ENCODE measurements around the gene TTN. TPM values are rescaled to one million over a fixed set of nuclear protein-coding genes. Genes with fewer than 3 reads are reported as not detected.

TTN gene
- total RNA-seq, 3 donors from 2014 or later: 2.9 to 23.4 (median 3.5) TPM

DNA sequence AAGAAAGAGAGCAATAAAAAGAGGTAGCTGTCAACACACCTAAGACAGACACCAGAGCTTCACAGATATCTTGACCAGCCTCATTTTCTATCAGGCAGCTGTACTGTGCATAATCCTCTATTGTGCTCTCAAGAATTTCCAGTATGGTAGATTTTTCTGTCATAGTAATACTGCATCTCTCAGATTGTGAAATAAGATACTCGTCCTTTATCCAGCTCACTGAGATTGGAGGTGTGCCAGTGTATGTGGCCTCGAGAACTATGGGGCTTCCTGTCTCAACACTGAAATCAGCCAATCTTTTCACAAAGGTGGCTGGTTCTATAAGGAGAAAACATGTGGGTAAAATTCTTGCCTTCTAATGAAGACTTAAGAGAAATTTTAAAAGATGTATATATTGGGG lies 88.9 kb downstream of the TTN start:
- H3K27me3 ChIP-seq: no peaks in the 10 kb centered on the region
- intact Hi-C loops (cut with DNase I; ENCODE audit: low total_unique reads): no loop called here
- DNase-seq (ENCODE audit: low spot score in 2 of 2): no peak
- no peaks in the 10 kb centered on the region for H3K36me3 ChIP-seq
- H3K9me3 ChIP-seq: no peaks in the 10 kb centered on the region
- H3K27ac ChIP-seq: no peak overlapping the region
- TF ChIP-seq, protein P1, sequence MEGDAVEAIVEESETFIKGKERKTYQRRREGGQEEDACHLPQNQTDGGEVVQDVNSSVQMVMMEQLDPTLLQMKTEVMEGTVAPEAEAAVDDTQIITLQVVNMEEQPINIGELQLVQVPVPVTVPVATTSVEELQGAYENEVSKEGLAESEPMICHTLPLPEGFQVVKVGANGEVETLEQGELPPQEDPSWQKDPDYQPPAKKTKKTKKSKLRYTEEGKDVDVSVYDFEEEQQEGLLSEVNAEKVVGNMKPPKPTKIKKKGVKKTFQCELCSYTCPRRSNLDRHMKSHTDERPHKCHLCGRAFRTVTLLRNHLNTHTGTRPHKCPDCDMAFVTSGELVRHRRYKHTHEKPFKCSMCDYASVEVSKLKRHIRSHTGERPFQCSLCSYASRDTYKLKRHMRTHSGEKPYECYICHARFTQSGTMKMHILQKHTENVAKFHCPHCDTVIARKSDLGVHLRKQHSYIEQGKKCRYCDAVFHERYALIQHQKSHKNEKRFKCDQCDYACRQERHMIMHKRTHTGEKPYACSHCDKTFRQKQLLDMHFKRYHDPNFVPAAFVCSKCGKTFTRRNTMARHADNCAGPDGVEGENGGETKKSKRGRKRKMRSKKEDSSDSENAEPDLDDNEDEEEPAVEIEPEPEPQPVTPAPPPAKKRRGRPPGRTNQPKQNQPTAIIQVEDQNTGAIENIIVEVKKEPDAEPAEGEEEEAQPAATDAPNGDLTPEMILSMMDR (IDR thresholded peaks at IDR 0.05): no peak
- no peak for TF ChIP-seq POLR2AphosphoS5 (IDR thresholded peaks at IDR 0.05)
- H3K4me3 ChIP-seq: no peak overlapping the region
- no peaks in the 10 kb centered on the region for H3K4me1 ChIP-seq

DNA sequence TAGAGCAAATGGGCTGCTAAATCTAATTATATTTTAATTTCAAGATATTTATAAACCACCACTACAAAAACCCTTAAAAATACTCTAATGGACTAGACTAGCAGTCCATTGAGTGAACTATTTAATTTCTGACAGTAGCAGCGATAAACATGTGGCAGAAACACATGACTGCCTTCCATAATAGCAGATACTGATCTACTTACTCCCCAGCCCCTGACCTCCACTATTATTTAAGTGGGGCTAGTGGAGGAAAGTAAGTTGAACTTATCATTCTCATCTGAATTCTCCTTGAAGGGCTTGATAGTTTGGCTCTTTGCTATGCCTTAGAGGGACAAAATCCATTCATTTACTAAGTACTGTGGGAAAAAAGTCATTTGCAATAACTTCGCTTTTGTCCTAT lies 90.8 kb downstream of the TTN start:
- intact Hi-C loops (cut with DNase I; ENCODE audit: low total_unique reads): no loop called here
- TF ChIP-seq, protein P1 (IDR thresholded peaks at IDR 0.05): no peak
- H3K27me3 ChIP-seq: no peaks in the 10 kb centered on the region

DNA sequence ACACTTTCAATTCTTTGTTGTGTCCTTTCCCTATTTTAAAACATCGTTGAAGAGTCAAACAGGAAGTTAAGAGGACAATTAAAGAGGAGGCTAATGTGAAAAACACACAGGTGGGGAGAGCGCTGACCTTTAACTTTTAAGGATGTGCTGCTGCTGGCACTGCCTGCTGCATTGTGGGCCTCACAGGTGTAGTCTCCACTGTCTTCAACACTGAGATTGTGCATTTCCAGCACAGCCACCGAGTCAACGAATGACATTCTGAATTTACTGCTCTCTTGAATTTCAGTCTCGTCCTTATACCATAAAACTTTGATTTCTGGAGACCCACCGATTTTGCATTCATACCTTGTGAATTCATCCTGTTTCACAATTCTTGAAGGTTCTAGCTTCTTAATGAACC lies 91.9 kb downstream of the TTN start:
- no peak for DNase-seq (ENCODE audit: low spot score in 2 of 2)
- Histone ChIP-seq H3K36me3 (no peaks in the 10 kb centered on the region), H3K4me1 (no peaks in the 10 kb centered on the region), H3K9me3 (no peaks in the 10 kb centered on the region), H3K27me3 (no peaks in the 10 kb centered on the region), H3K27ac (no peak overlapping the region), H3K4me3 (no peak overlapping the region)
- intact Hi-C loops (cut with DNase I; ENCODE audit: low total_unique reads): no loop called here
- TF ChIP-seq, protein P1 (IDR thresholded peaks at IDR 0.05): no peak
- TF ChIP-seq POLR2A (IDR thresholded peaks at IDR 0.05): no peak
- no peak for TF ChIP-seq POLR2AphosphoS5 (IDR thresholded peaks at IDR 0.05)

More for the DNA sequence above, 90.8 kb downstream of the TTN start:
- H3K9me3 ChIP-seq: no peaks in the 10 kb centered on the region
- no peaks in the 10 kb centered on the region for H3K4me1 ChIP-seq
- no peak for DNase-seq (ENCODE audit: low spot score in 2 of 2)
- H3K36me3 ChIP-seq: no peaks in the 10 kb centered on the region
- no peak overlapping the region for H3K27ac ChIP-seq
- no peak overlapping the region for H3K4me3 ChIP-seq

DNA sequence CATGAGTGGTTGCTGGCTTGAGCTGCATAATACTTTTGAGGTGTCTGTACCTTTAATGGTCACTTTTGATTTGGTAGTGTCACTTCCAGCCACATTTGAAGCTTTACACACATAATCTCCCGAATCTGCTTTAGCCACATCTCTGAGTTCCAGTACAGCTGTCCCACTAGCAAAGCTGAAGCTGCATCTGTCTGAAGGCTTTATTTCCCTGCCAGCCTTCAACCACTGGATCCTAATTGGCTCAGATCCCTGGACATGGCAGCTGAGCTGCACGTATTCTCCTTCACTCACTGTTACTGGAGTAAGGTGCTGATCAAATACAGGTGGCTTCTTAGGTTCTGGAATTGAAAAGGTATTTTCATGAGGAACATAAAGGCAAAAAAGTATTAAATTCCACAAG lies 99.7 kb downstream of the TTN start:
- TF ChIP-seq, protein P1 (IDR thresholded peaks at IDR 0.05): no peak
- TF ChIP-seq POLR2AphosphoS5 (IDR thresholded peaks at IDR 0.05) (no peak), POLR2A (IDR thresholded peaks at IDR 0.05) (no peak)
- Histone ChIP-seq H3K27me3 (no peaks in the 10 kb centered on the region), H3K4me1 (no peaks in the 10 kb centered on the region), H3K27ac (no peak overlapping the region), H3K9me3 (no peaks in the 10 kb centered on the region), H3K36me3 (no peaks in the 10 kb centered on the region), H3K4me3 (no peak overlapping the region)
- intact Hi-C loops (cut with DNase I; ENCODE audit: low total_unique reads): no loop called here
- no peak for DNase-seq (ENCODE audit: low spot score in 2 of 2)

DNA sequence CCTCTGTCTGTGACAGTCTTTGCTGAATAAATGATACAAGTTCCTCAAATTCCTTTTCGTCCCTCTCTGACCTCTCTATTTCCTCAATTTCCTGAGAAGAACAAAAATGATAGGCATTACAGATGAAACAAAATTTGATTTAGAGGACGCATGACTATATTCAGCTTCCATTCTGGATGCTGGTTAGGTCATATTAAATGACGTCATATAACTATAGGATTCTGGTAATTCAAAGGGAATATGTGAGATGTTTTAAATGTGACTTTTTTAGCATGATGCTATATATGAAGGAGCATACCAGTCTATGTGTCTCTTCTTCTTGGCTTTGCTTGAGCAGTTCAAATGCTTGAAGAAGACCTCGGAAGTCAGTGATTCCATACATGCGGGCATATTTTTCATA lies 102.3 kb downstream of the TTN start:
- no peak overlapping the region for H3K27ac ChIP-seq
- H3K4me3 ChIP-seq: no peak overlapping the region
- H3K9me3 ChIP-seq: no peaks in the 10 kb centered on the region
- no peaks in the 10 kb centered on the region for H3K27me3 ChIP-seq
- intact Hi-C loops (cut with DNase I; ENCODE audit: low total_unique reads): no loop called here
- TF ChIP-seq, protein P1 (IDR thresholded peaks at IDR 0.05): no peak
- TF ChIP-seq POLR2AphosphoS5 (IDR thresholded peaks at IDR 0.05): no peak
- no peak for TF ChIP-seq POLR2A (IDR thresholded peaks at IDR 0.05)
- H3K36me3 ChIP-seq: no peaks in the 10 kb centered on the region
- no peaks in the 10 kb centered on the region for H3K4me1 ChIP-seq
- no peak for DNase-seq (ENCODE audit: low spot score in 2 of 2)

Data from breast epithelium (tissue), 4 donors.